ENCODE data around the gene FSD2.

Gene FSD2

DNA sequence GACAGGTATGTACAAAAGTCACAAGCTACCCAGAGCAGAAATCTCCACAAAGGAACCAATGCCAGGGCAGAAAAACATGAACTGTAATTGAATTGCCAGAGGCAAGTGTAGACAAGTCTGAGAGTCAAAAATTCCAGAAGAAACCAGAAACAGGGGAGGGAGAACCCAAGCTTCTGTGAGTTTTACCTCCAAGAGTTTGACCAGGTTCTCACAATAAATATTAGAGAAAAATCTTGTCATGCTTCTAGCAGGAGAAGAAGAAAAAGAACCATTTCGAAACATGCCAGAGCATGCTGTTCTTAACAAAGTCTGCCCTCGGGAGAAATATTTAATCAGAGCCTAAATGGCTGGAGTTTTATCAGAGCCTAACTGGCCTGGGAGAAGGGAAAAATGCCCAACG is 63.7 kb downstream of the FSD2 start:
- no peak overlapping the region for H3K4me3 ChIP-seq (ENCODE audit: low read depth in 1 of 2, low read length in 2 of 2)
- no peaks in the 10 kb centered on the region for H3K27me3 ChIP-seq (ENCODE audit: control insufficient read depth in 1 of 2, insufficient read depth in 2 of 2, low read length in 2 of 2)
- H3K27ac ChIP-seq (ENCODE audit: low read depth, low read length): no peak overlapping the region
- H3K4me1 ChIP-seq (ENCODE audit: control insufficient read depth in 1 of 2, insufficient read depth in 2 of 2, low read length in 2 of 2): no peaks in the 10 kb centered on the region
- H3K9ac ChIP-seq (ENCODE audit: low read depth in 1 of 2, low read length in 2 of 2): no peak overlapping the region
- no peaks in the 10 kb centered on the region for H3K36me3 ChIP-seq (ENCODE audit: control insufficient read depth in 1 of 2, insufficient read depth in 2 of 2, low read length in 2 of 2)
- H3K9me3 ChIP-seq (ENCODE audit: control insufficient read depth in 1 of 2, low read length in 2 of 2): no peaks in the 10 kb centered on the region

DNA sequence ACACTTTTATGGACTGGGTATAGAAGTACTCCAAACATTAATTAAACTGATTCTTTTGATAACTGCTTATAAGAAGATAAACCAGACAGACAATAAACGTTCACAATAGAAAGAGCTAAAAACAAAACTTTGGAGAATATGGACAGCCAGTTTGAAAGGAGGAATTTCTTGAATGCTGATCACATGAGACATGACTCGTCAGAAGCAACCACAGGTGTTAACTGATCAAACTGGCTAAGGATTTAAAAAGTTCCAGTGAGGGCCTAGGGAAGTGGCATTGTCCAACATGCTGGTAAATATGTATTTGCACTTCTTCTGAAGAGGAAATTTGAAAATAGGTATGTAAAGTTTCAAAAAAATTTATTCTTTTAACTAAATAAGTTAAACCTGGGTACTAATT is 66.8 kb downstream of the FSD2 start:
- H3K27me3 ChIP-seq (ENCODE audit: control insufficient read depth in 1 of 2, insufficient read depth in 2 of 2, low read length in 2 of 2): no peaks in the 10 kb centered on the region
- no peak overlapping the region for H3K9ac ChIP-seq (ENCODE audit: low read depth in 1 of 2, low read length in 2 of 2)
- H3K36me3 ChIP-seq (ENCODE audit: control insufficient read depth in 1 of 2, insufficient read depth in 2 of 2, low read length in 2 of 2): no peaks in the 10 kb centered on the region
- no peak overlapping the region for H3K4me3 ChIP-seq (ENCODE audit: low read depth in 1 of 2, low read length in 2 of 2)
- no peak overlapping the region for H3K27ac ChIP-seq (ENCODE audit: low read depth, low read length)
- no peaks in the 10 kb centered on the region for H3K9me3 ChIP-seq (ENCODE audit: control insufficient read depth in 1 of 2, low read length in 2 of 2)
- no peaks in the 10 kb centered on the region for H3K4me1 ChIP-seq (ENCODE audit: control insufficient read depth in 1 of 2, insufficient read depth in 2 of 2, low read length in 2 of 2)

- Histone ChIP-seq H3K4me3 (ENCODE audit: low read depth in 1 of 2, low read length in 2 of 2) (no peak overlapping the region), H3K9ac (ENCODE audit: low read depth in 1 of 2, low read length in 2 of 2) (no peak overlapping the region), H3K36me3 (ENCODE audit: control insufficient read depth in 1 of 2, insufficient read depth in 2 of 2, low read length in 2 of 2) (no peaks in the 10 kb centered on the region), H3K27ac (ENCODE audit: low read depth, low read length) (no peak overlapping the region), H3K4me1 (ENCODE audit: control insufficient read depth in 1 of 2, insufficient read depth in 2 of 2, low read length in 2 of 2) (no peaks in the 10 kb centered on the region), H3K9me3 (ENCODE audit: control insufficient read depth in 1 of 2, low read length in 2 of 2) (no peaks in the 10 kb centered on the region), H3K27me3 (ENCODE audit: control insufficient read depth in 1 of 2, insufficient read depth in 2 of 2, low read length in 2 of 2) (no peaks in the 10 kb centered on the region)
Observed at GRCh38 chr15:82737975-82738374, 67.9 kb downstream of the FSD2 start.

GRCh38 chr15:82731527-82731926 is 74.3 kb downstream of the FSD2 start:
- Histone ChIP-seq H3K27ac (ENCODE audit: low read depth, low read length) (no peak overlapping the region), H3K4me1 (ENCODE audit: control insufficient read depth in 1 of 2, insufficient read depth in 2 of 2, low read length in 2 of 2) (no peaks in the 10 kb centered on the region), H3K9ac (ENCODE audit: low read depth in 1 of 2, low read length in 2 of 2) (no peak overlapping the region), H3K9me3 (ENCODE audit: control insufficient read depth in 1 of 2, low read length in 2 of 2) (no peaks in the 10 kb centered on the region), H3K36me3 (ENCODE audit: control insufficient read depth in 1 of 2, insufficient read depth in 2 of 2, low read length in 2 of 2) (no peaks in the 10 kb centered on the region), H3K4me3 (ENCODE audit: low read depth in 1 of 2, low read length in 2 of 2) (no peak overlapping the region), H3K27me3 (ENCODE audit: control insufficient read depth in 1 of 2, insufficient read depth in 2 of 2, low read length in 2 of 2) (no peaks in the 10 kb centered on the region)

- no peaks in the 10 kb centered on the region for H3K9me3 ChIP-seq (ENCODE audit: control insufficient read depth in 1 of 2, low read length in 2 of 2)
- no peak overlapping the region for H3K9ac ChIP-seq (ENCODE audit: low read depth in 1 of 2, low read length in 2 of 2)
- H3K4me1 ChIP-seq (ENCODE audit: control insufficient read depth in 1 of 2, insufficient read depth in 2 of 2, low read length in 2 of 2): no peaks in the 10 kb centered on the region
- no peaks in the 10 kb centered on the region for H3K27me3 ChIP-seq (ENCODE audit: control insufficient read depth in 1 of 2, insufficient read depth in 2 of 2, low read length in 2 of 2)
- H3K4me3 ChIP-seq (ENCODE audit: low read depth in 1 of 2, low read length in 2 of 2): no peak overlapping the region
- no peak overlapping the region for H3K27ac ChIP-seq (ENCODE audit: low read depth, low read length)
- no peaks in the 10 kb centered on the region for H3K36me3 ChIP-seq (ENCODE audit: control insufficient read depth in 1 of 2, insufficient read depth in 2 of 2, low read length in 2 of 2)
Observed at GRCh38 chr15:82730022-82730530, 75.8 kb downstream of the FSD2 start.

DNA sequence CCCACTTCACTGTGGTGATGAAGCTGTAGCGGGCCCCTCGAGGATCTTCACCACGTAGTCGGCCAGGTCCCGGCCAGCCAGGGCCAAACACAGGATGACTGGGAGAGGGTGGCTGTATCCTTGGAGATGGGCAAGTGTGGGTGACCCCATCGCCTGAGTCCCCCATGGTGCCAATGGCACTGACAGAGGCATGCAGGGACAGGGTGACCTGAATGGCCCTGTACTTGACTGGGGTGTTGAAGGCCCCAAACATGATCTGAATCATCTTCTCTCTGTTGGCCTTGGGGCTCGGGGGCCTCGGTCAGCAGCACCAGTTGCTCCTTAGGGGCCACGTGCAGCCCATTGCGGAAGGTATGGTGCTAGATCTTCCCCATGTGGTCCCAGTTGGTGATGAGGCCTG is 79.1 kb downstream of the FSD2 start:
- H3K9me3 ChIP-seq (ENCODE audit: control insufficient read depth in 1 of 2, low read length in 2 of 2): no peaks in the 10 kb centered on the region
- H3K9ac ChIP-seq (ENCODE audit: low read depth in 1 of 2, low read length in 2 of 2): no peak overlapping the region
- no peaks in the 10 kb centered on the region for H3K27me3 ChIP-seq (ENCODE audit: control insufficient read depth in 1 of 2, insufficient read depth in 2 of 2, low read length in 2 of 2)
- H3K27ac ChIP-seq (ENCODE audit: low read depth, low read length): no peak overlapping the region
- no peaks in the 10 kb centered on the region for H3K4me1 ChIP-seq (ENCODE audit: control insufficient read depth in 1 of 2, insufficient read depth in 2 of 2, low read length in 2 of 2)
- H3K4me3 ChIP-seq (ENCODE audit: low read depth in 1 of 2, low read length in 2 of 2): no peak overlapping the region
- no peaks in the 10 kb centered on the region for H3K36me3 ChIP-seq (ENCODE audit: control insufficient read depth in 1 of 2, insufficient read depth in 2 of 2, low read length in 2 of 2)

- no peaks in the 10 kb centered on the region for H3K9me3 ChIP-seq (ENCODE audit: control insufficient read depth in 1 of 2, low read length in 2 of 2)
- H3K9ac ChIP-seq (ENCODE audit: low read depth in 1 of 2, low read length in 2 of 2): no peak overlapping the region
- peaks cover 0 to 4% of the 10 kb centered on the region in 2 donors for H3K4me1 ChIP-seq (ENCODE audit: control insufficient read depth in 1 of 2, insufficient read depth in 2 of 2, low read length in 2 of 2)
- H3K27me3 ChIP-seq (ENCODE audit: control insufficient read depth in 1 of 2, insufficient read depth in 2 of 2, low read length in 2 of 2): no peaks in the 10 kb centered on the region
- H3K27ac ChIP-seq (ENCODE audit: low read depth, low read length): no peak overlapping the region
- H3K4me3 ChIP-seq (ENCODE audit: low read depth in 1 of 2, low read length in 2 of 2): no peak overlapping the region
- no peaks in the 10 kb centered on the region for H3K36me3 ChIP-seq (ENCODE audit: control insufficient read depth in 1 of 2, insufficient read depth in 2 of 2, low read length in 2 of 2)
Observed at GRCh38 chr15:82715003-82715402, 90.9 kb downstream of the FSD2 start.

DNA sequence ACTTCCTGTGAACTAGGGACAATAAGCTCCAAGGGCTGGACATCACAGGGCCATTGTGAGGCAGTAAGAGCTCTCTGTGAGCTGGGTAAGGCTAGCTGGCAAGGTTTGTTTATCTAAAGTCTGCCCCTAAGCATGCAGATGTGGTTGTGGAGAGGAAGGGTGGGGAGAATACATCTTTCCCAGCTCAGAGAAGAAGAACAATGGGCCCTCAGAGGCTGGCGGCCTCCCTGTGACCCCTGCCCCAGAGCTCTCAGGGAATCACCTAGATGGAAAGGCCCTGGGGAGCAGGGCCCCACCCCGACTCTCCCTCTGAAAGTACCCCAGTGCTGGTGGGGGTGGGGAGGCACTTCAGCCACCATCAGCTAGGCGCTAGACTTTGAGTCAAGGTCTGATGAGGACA is 91.9 kb downstream of the FSD2 start:
- Histone ChIP-seq H3K9me3 (ENCODE audit: control insufficient read depth in 1 of 2, low read length in 2 of 2) (no peaks in the 10 kb centered on the region), H3K36me3 (ENCODE audit: control insufficient read depth in 1 of 2, insufficient read depth in 2 of 2, low read length in 2 of 2) (no peaks in the 10 kb centered on the region), H3K27me3 (ENCODE audit: control insufficient read depth in 1 of 2, insufficient read depth in 2 of 2, low read length in 2 of 2) (no peaks in the 10 kb centered on the region), H3K27ac (ENCODE audit: low read depth, low read length) (no peak overlapping the region), H3K9ac (ENCODE audit: low read depth in 1 of 2, low read length in 2 of 2) (no peak overlapping the region), H3K4me3 (ENCODE audit: low read depth in 1 of 2, low read length in 2 of 2) (no peak overlapping the region), H3K4me1 (ENCODE audit: control insufficient read depth in 1 of 2, insufficient read depth in 2 of 2, low read length in 2 of 2) (peaks cover under 1 to 8% of the 10 kb centered on the region in 2 donors)

- H3K9ac ChIP-seq (ENCODE audit: low read depth in 1 of 2, low read length in 2 of 2): no peak overlapping the region
- H3K36me3 ChIP-seq (ENCODE audit: control insufficient read depth in 1 of 2, insufficient read depth in 2 of 2, low read length in 2 of 2): no peaks in the 10 kb centered on the region
- no peak overlapping the region for H3K27ac ChIP-seq (ENCODE audit: low read depth, low read length)
- H3K4me3 ChIP-seq (ENCODE audit: low read depth in 1 of 2, low read length in 2 of 2): no peak overlapping the region
- H3K27me3 ChIP-seq (ENCODE audit: control insufficient read depth in 1 of 2, insufficient read depth in 2 of 2, low read length in 2 of 2): no peaks in the 10 kb centered on the region
- H3K4me1 ChIP-seq (ENCODE audit: control insufficient read depth in 1 of 2, insufficient read depth in 2 of 2, low read length in 2 of 2): peaks cover 5 to 8% of the 10 kb centered on the region in 2 donors
- no peaks in the 10 kb centered on the region for H3K9me3 ChIP-seq (ENCODE audit: control insufficient read depth in 1 of 2, low read length in 2 of 2)
Observed at GRCh38 chr15:82712036-82712435, 93.8 kb downstream of the FSD2 start.

GRCh38 chr15:82710926-82711490 is 94.9 kb downstream of the FSD2 start:
- Histone ChIP-seq H3K27me3 (ENCODE audit: control insufficient read depth in 1 of 2, insufficient read depth in 2 of 2, low read length in 2 of 2) (no peaks in the 10 kb centered on the region), H3K4me3 (ENCODE audit: low read depth in 1 of 2, low read length in 2 of 2) (no peak overlapping the region), H3K36me3 (ENCODE audit: control insufficient read depth in 1 of 2, insufficient read depth in 2 of 2, low read length in 2 of 2) (no peaks in the 10 kb centered on the region), H3K27ac (ENCODE audit: low read depth, low read length) (no peak overlapping the region), H3K9me3 (ENCODE audit: control insufficient read depth in 1 of 2, low read length in 2 of 2) (no peaks in the 10 kb centered on the region), H3K9ac (ENCODE audit: low read depth in 1 of 2, low read length in 2 of 2) (no peak overlapping the region), H3K4me1 (ENCODE audit: control insufficient read depth in 1 of 2, insufficient read depth in 2 of 2, low read length in 2 of 2) (peaks cover 5 to 8% of the 10 kb centered on the region in 2 donors)

- Histone ChIP-seq H3K4me3 (ENCODE audit: low read depth in 1 of 2, low read length in 2 of 2) (peak overlapping the region; percentile 66 to 69), H3K27ac (ENCODE audit: low read depth, low read length) (no peak overlapping the region), H3K9ac (ENCODE audit: low read depth in 1 of 2, low read length in 2 of 2) (no peak overlapping the region)
Observed at GRCh38 chr15:82710208-82710555, 95.7 kb downstream of the FSD2 start.

More at GRCh38 chr15:82710208-82710555, 95.7 kb downstream of the FSD2 start:
- H3K36me3 ChIP-seq (ENCODE audit: control insufficient read depth in 1 of 2, insufficient read depth in 2 of 2, low read length in 2 of 2): no peaks in the 10 kb centered on the region
- H3K27me3 ChIP-seq (ENCODE audit: control insufficient read depth in 1 of 2, insufficient read depth in 2 of 2, low read length in 2 of 2): no peaks in the 10 kb centered on the region
- H3K4me1 ChIP-seq (ENCODE audit: control insufficient read depth in 1 of 2, insufficient read depth in 2 of 2, low read length in 2 of 2): peaks cover 5 to 8% of the 10 kb centered on the region in 2 donors
- H3K9me3 ChIP-seq (ENCODE audit: control insufficient read depth in 1 of 2, low read length in 2 of 2): no peaks in the 10 kb centered on the region

Measured in duodenal mucosa (tissue), 2 donors.